ENCODE measurements around the gene GSTCD.

DNA sequence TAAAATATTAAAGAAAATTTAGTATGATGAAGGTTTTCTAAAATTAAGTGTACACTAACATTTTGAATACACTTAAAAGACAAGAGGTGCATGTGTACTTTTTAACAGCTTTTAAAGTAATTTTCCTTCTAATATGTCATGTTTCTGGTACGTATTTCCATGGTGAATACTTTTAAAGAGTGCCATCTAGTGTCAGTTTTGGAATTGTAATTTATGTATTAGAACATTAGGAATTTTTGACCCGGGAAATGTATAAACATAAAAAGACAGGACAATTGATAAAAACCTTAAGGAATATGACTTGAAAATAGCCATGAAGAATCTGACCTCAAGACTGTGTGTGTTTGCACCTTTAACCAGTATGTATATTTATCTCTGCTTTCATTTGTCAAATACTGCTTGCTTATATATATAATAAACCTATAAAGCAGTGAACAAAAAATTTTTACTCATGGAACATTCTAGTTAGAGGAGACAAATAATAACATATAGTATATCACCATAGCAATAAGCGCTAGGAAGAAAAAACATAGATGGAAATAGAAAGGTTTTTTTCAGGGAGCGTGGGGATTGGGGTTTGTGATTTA, 7.2 kb downstream of the GSTCD start:
- TF ChIP-seq, protein P1, sequence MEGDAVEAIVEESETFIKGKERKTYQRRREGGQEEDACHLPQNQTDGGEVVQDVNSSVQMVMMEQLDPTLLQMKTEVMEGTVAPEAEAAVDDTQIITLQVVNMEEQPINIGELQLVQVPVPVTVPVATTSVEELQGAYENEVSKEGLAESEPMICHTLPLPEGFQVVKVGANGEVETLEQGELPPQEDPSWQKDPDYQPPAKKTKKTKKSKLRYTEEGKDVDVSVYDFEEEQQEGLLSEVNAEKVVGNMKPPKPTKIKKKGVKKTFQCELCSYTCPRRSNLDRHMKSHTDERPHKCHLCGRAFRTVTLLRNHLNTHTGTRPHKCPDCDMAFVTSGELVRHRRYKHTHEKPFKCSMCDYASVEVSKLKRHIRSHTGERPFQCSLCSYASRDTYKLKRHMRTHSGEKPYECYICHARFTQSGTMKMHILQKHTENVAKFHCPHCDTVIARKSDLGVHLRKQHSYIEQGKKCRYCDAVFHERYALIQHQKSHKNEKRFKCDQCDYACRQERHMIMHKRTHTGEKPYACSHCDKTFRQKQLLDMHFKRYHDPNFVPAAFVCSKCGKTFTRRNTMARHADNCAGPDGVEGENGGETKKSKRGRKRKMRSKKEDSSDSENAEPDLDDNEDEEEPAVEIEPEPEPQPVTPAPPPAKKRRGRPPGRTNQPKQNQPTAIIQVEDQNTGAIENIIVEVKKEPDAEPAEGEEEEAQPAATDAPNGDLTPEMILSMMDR (tag by site-specific recombination; IDR thresholded peaks at IDR 0.05) = no peak
- TF ChIP-seq ZNF501 (tag by site-specific recombination; IDR thresholded peaks at IDR 0.05) = no peak
- no peak for TF ChIP-seq ZNF624 (tag by site-specific recombination; IDR thresholded peaks at IDR 0.05)
- TF ChIP-seq, protein P2, sequence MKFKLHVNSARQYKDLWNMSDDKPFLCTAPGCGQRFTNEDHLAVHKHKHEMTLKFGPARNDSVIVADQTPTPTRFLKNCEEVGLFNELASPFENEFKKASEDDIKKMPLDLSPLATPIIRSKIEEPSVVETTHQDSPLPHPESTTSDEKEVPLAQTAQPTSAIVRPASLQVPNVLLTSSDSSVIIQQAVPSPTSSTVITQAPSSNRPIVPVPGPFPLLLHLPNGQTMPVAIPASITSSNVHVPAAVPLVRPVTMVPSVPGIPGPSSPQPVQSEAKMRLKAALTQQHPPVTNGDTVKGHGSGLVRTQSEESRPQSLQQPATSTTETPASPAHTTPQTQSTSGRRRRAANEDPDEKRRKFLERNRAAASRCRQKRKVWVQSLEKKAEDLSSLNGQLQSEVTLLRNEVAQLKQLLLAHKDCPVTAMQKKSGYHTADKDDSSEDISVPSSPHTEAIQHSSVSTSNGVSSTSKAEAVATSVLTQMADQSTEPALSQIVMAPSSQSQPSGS (tag by site-specific recombination; IDR thresholded peaks at IDR 0.05; ENCODE audit: low read depth) = no peak
- no peak for TF ChIP-seq ZNF302 (tag by site-specific recombination; IDR thresholded peaks at IDR 0.05; ENCODE audit: low read depth)
- TF ChIP-seq, protein P3, sequence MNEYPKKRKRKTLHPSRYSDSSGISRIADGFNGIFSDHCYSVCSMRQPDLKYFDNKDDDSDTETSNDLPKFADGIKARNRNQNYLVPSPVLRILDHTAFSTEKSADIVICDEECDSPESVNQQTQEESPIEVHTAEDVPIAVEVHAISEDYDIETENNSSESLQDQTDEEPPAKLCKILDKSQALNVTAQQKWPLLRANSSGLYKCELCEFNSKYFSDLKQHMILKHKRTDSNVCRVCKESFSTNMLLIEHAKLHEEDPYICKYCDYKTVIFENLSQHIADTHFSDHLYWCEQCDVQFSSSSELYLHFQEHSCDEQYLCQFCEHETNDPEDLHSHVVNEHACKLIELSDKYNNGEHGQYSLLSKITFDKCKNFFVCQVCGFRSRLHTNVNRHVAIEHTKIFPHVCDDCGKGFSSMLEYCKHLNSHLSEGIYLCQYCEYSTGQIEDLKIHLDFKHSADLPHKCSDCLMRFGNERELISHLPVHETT (tag by site-specific recombination; IDR thresholded peaks at IDR 0.05) = no peak
- no peak for TF ChIP-seq ZNF24 (tag by site-specific recombination; IDR thresholded peaks at IDR 0.05)
- no peak for TF ChIP-seq ZNF157 (tag by site-specific recombination; IDR thresholded peaks at IDR 0.05)
- no peak for TF ChIP-seq BCL11A (tag by site-specific recombination; IDR thresholded peaks at IDR 0.05; ENCODE audit: low read depth)
- TF ChIP-seq SP7 (tag by site-specific recombination; IDR thresholded peaks at IDR 0.05) = no peak
- no peak for TF ChIP-seq TCF7L2 (IDR thresholded peaks at IDR 0.05; ENCODE audit: borderline replicate concordance, low read depth, low read length)
- TF ChIP-seq, protein P4, sequence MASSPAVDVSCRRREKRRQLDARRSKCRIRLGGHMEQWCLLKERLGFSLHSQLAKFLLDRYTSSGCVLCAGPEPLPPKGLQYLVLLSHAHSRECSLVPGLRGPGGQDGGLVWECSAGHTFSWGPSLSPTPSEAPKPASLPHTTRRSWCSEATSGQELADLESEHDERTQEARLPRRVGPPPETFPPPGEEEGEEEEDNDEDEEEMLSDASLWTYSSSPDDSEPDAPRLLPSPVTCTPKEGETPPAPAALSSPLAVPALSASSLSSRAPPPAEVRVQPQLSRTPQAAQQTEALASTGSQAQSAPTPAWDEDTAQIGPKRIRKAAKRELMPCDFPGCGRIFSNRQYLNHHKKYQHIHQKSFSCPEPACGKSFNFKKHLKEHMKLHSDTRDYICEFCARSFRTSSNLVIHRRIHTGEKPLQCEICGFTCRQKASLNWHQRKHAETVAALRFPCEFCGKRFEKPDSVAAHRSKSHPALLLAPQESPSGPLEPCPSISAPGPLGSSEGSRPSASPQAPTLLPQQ (tag by site-specific recombination; IDR thresholded peaks at IDR 0.05) = no peak
